ENCODE results near the gene PCA3.

DNA sequence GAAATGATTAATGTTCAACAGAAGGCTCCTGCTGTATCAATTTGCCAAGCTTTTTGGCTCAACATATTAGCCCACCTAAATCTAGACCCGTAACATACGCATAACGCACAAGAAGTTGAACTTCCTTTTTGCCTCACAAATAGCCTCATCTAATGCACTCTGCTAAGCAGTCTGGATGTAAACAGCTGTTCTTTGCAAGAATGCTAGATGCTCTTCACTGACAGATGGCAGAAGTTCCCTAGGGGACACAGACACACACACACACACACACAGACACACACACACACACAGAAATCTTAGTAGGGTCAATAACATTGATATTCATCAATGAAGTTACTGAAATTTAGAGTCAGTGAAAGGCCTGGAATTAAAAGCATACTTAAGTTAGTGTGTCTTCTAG, 13.2 kb upstream of the PCA3 start:
- TF ChIP-seq, protein P1, sequence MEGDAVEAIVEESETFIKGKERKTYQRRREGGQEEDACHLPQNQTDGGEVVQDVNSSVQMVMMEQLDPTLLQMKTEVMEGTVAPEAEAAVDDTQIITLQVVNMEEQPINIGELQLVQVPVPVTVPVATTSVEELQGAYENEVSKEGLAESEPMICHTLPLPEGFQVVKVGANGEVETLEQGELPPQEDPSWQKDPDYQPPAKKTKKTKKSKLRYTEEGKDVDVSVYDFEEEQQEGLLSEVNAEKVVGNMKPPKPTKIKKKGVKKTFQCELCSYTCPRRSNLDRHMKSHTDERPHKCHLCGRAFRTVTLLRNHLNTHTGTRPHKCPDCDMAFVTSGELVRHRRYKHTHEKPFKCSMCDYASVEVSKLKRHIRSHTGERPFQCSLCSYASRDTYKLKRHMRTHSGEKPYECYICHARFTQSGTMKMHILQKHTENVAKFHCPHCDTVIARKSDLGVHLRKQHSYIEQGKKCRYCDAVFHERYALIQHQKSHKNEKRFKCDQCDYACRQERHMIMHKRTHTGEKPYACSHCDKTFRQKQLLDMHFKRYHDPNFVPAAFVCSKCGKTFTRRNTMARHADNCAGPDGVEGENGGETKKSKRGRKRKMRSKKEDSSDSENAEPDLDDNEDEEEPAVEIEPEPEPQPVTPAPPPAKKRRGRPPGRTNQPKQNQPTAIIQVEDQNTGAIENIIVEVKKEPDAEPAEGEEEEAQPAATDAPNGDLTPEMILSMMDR (IDR thresholded peaks at IDR 0.05 in 8 of 11, conservative IDR thresholded peaks at IDR 0.05 in 3 of 11) = no peak
- TF ChIP-seq POLR2A (IDR thresholded peaks at IDR 0.05) = no peak
- TF ChIP-seq POLR2AphosphoS5 (IDR thresholded peaks at IDR 0.05) = no peak
